Mesendoderm (in vitro differentiated cells): Measurements from ENCODE around the gene CTBP1.

Source experiments
- DNase-seq: peaks from one replicate; pipeline ENCODE4 v3.0.0; 2013
- H2AK5ac ChIP-seq: 2 replicates; pipeline ENCODE4 v1.6.1; 2013; ENCODE audit warnings: low read length, inconsistent platforms
- H2BK120ac ChIP-seq: 2 replicates; pipeline ENCODE4 v1.6.1; 2013; ENCODE audit warnings: low read depth, mild to moderate bottlenecking, low read length, moderate library complexity, mixed read lengths
- H2BK15ac ChIP-seq: replicated peaks from 2 replicates; pipeline ENCODE4 v1.6.1; 2013; ENCODE audit warnings: low read depth, mild to moderate bottlenecking, moderate library complexity
- H2BK5ac ChIP-seq: 2 replicates; pipeline ENCODE4 v1.6.1; 2013; ENCODE audit warnings: low read length, inconsistent platforms
- H3K18ac ChIP-seq: 2 replicates; pipeline ENCODE4 v1.6.1; 2013; ENCODE audit warnings: mild to moderate bottlenecking, low read length, mixed read lengths
- H3K23ac ChIP-seq: one replicate; pipeline ENCODE4 v1.6.1; 2013; ENCODE audit warnings: low read length
- H3K27ac ChIP-seq: 2 replicates; pipeline ENCODE4 v1.5.1; 2013; ENCODE audit warnings: low read depth, mild to moderate bottlenecking, inconsistent platforms, low read length, moderate library complexity
- H3K27me3 ChIP-seq: 2 replicates; pipeline ENCODE4 v1.6.1; 2013; ENCODE audit warnings: low read length, control low read depth, mild to moderate bottlenecking, inconsistent platforms; ENCODE audit not compliant: insufficient read depth, poor library complexity
- H3K36me3 ChIP-seq: 2 replicates; pipeline ENCODE4 v1.6.1; 2013; ENCODE audit warnings: low read length, inconsistent platforms; ENCODE audit not compliant: control insufficient read depth, insufficient read depth
- H3K4ac ChIP-seq: one replicate; pipeline ENCODE4 v1.6.1; 2013; ENCODE audit warnings: low read depth, mild to moderate bottlenecking, low read length, moderate library complexity
- H3K4me1 ChIP-seq: 2 replicates; pipeline ENCODE4 v1.6.1; 2013; ENCODE audit warnings: low read depth, low read length, inconsistent platforms; ENCODE audit not compliant: control insufficient read depth
- H3K4me2 ChIP-seq: 2 replicates; pipeline ENCODE4 v1.6.1; 2013; ENCODE audit warnings: low read length
- H3K4me3 ChIP-seq: 2 replicates; pipeline ENCODE4 v1.5.1; 2013; ENCODE audit warnings: mild to moderate bottlenecking, low read length
- H3K56ac ChIP-seq: one replicate; pipeline ENCODE4 v1.6.1; 2013; ENCODE audit warnings: low read length
- H3K79me1 ChIP-seq: 2 replicates; pipeline ENCODE4 v1.6.1; 2013; ENCODE audit warnings: low read length, inconsistent platforms
- H3K79me2 ChIP-seq: 2 replicates; pipeline ENCODE4 v1.6.1; 2013; ENCODE audit warnings: mild to moderate bottlenecking, low read length; ENCODE audit not compliant: control insufficient read depth, insufficient read depth
- H3K9ac ChIP-seq: 2 replicates; pipeline ENCODE4 v1.6.1; 2013; ENCODE audit warnings: low read length, inconsistent platforms
- H4K5ac ChIP-seq: one replicate; pipeline ENCODE4 v1.6.1; 2013; ENCODE audit warnings: low read length
- H4K8ac ChIP-seq: one replicate; pipeline ENCODE4 v1.6.1; 2013; ENCODE audit warnings: low read depth, mild to moderate bottlenecking, control low read depth, low read length, moderate library complexity
- WGBS: extraction: QIAGEN DNeasy Blood & Tissue Kit; methylation state at CpG from one replicate; pipeline ENCODE4 v1.1.7; 2013; ENCODE audit warnings: low lambda C conversion rate, missing lambda C conversion rate; ENCODE audit not compliant: insufficient coverage; ENCODE audit errors: extremely low coverage; 5-methylcytosine and 5-hydroxymethylcytosine counted together

CTBP1 gene

DNA sequence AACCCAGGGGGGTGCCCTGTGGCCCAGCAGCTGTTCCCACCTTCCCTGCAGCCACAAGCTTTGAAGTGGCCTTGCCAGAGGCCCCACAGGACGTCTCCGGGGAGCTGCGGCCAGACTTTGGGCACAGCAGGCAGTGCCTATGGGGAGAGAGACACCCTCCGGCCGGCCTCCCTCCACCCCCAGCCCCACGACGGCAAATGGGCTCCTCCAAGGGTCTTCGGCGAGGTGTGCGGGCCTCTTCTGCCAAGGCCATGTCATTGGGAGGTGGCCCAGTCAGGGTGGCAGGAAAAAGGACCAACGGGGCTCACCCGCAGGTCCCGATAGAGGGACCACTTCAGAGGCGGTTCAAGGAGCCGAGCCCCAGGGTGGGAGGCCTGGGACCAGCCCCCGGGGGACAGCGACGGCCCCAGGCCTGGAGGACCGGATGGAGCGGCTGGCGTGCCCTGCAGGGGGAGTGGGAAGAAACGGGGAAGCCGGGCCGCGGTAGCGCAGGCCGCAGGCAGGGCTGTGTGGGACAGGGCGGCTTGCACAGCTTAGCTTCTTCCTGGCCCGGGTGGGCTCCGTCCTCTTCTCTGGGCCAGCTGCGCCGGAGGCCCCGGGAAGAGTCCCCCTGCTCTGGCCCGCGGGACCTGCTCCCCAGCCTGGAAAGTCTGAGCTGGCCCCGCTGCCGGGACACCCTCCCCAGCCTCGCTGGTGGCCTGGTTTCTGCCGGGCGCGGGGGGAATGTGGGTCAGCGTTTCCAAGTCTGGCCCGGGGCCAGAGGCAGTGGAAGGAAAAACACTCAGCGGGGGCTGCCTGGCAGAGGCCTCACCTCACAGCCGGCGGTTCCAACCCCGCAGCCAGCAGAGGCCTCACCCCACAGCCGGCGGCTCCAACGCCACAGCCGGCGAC lies 54.7 kb downstream of the CTBP1 start:
- no peak overlapping the region for H3K27ac ChIP-seq
- H3K4me1 ChIP-seq, result no peaks in the 10 kb centered on the region
- H2BK15ac ChIP-seq, result no peak overlapping the region
- no peak overlapping the region for H3K4me3 ChIP-seq
- H3K4me2 ChIP-seq, result no peak overlapping the region
- WGBS, result no CpG with 5 or more reads among the region's 52 CpGs
- no peak overlapping the region for H4K5ac ChIP-seq
- H2BK5ac ChIP-seq, result no peak overlapping the region
- no peak overlapping the region for H2AK5ac ChIP-seq
- H3K27me3 ChIP-seq, result no peaks in the 10 kb centered on the region
- H4K8ac ChIP-seq, result no peak overlapping the region
- no peak for DNase-seq
- H3K79me2 ChIP-seq, result no peaks in the 10 kb centered on the region
- H3K79me1 ChIP-seq, result no peaks in the 10 kb centered on the region
- H3K9ac ChIP-seq, result no peak overlapping the region
- H3K36me3 ChIP-seq, result no peaks in the 10 kb centered on the region
- no peak overlapping the region for H3K18ac ChIP-seq
- H3K23ac ChIP-seq, result no peak overlapping the region
- H3K4ac ChIP-seq, result no peak overlapping the region
- no peak overlapping the region for H2BK120ac ChIP-seq
- no peak overlapping the region for H3K56ac ChIP-seq

DNA sequence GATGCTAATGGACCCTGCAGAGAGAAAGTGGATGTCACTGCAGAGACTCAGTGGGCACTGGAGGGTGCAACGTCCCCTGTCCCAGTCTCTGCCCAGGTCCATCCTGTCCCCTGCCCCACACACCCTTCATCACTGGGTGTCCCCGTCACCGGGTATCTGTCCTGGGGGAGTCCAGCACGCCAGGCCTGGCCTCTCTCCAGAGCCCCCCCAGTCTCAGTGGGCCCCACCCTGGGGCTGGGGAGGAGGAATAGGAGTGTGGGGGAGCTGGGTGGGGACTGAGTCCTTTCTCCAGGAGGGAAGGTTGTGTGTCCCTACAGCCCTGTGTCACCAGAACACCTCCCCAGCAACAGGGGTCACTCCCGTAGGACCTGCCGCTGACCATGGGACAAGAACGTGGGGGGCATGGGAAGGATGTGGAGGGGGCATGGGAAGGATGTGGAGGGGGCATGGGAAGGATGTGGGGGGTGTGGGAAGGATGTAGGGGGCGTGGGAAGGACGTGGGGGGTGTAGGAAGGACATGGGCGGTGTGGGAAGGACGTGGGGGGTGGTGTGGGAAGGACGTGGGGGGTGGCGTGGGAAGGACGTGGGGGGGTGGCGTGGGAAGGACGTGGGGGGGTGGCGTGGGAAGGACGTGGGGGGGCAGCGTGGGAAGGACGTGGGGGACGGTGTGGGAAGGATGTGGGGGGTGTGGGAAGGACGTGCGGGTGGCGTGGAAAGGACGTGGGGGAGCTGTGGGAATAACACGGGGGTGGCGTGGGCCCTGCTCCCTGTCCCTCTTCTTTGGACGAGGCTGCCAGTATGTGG lies 55.5 kb downstream of the CTBP1 start:
- Histone ChIP-seq H3K27ac (no peak overlapping the region), H4K8ac (no peak overlapping the region), H3K4me3 (no peak overlapping the region)

DNA sequence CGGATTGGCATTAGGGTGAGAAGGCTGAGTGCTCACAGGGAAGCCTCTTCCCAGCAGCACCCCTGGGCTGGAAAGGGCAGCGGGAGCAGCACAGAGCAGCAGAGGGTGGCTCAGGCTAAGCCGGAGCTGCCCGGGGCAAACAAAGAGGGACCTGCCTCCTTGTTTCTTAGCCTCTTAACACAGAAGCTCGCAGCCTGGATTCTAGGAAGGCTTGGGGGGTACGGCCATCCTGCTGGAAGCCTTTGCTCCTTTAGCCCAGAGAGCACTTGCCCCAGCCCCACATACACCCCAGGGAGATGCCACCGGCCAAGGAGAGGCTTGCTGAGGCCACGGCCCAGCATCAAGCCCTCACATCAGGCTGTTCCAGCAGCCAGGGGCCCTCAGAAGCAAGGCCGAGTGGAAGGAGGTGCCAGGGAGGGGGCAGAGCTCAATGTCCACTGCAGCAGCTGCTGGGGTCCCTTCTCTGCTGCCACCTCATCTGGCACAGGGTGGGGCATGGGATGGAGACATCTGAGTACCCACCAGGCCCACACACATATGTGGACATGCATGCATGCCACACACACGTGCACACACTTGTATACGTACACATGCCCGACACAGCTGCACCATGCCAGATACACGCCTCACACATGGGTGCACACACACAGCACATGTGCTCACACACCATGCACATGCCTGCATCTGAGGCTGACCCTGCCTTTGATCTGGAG lies 56.3 kb downstream of the CTBP1 start:
- H3K36me3 ChIP-seq, result no peaks in the 10 kb centered on the region
- no peak overlapping the region for H3K9ac ChIP-seq
- H3K56ac ChIP-seq, result no peak overlapping the region
- no peak overlapping the region for H2BK15ac ChIP-seq
- H2BK120ac ChIP-seq, result no peak overlapping the region
- H2AK5ac ChIP-seq, result no peak overlapping the region
- H3K4me2 ChIP-seq, result no peak overlapping the region
- no peak overlapping the region for H3K4ac ChIP-seq
- no peak for DNase-seq
- no peak overlapping the region for H2BK5ac ChIP-seq
- no peaks in the 10 kb centered on the region for H3K27me3 ChIP-seq
- H3K27ac ChIP-seq, result no peak overlapping the region
- H3K79me2 ChIP-seq, result no peaks in the 10 kb centered on the region
- H3K4me1 ChIP-seq, result no peaks in the 10 kb centered on the region
- H3K79me1 ChIP-seq, result no peaks in the 10 kb centered on the region
- no peak overlapping the region for H4K8ac ChIP-seq
- WGBS, result no CpG with 5 or more reads among the region's 13 CpGs
- no peak overlapping the region for H3K23ac ChIP-seq
- H4K5ac ChIP-seq, result no peak overlapping the region
- no peak overlapping the region for H3K18ac ChIP-seq
- H3K4me3 ChIP-seq, result no peak overlapping the region

More for the DNA sequence above, 55.5 kb downstream of the CTBP1 start:
- Histone ChIP-seq H2BK15ac (no peak overlapping the region), H2AK5ac (no peak overlapping the region), H2BK5ac (no peak overlapping the region), H3K4me2 (no peak overlapping the region), H3K18ac (no peak overlapping the region), H3K4ac (no peak overlapping the region), H4K5ac (no peak overlapping the region), H3K56ac (no peak overlapping the region), H3K9ac (no peak overlapping the region), H3K27me3 (no peaks in the 10 kb centered on the region), H3K4me1 (no peaks in the 10 kb centered on the region), H3K79me1 (no peaks in the 10 kb centered on the region), H2BK120ac (no peak overlapping the region), H3K36me3 (no peaks in the 10 kb centered on the region), H3K79me2 (no peaks in the 10 kb centered on the region), H3K23ac (no peak overlapping the region)
- 100% methylated on average over 2 of the region's 28 CpGs for WGBS
- no peak for DNase-seq

DNA sequence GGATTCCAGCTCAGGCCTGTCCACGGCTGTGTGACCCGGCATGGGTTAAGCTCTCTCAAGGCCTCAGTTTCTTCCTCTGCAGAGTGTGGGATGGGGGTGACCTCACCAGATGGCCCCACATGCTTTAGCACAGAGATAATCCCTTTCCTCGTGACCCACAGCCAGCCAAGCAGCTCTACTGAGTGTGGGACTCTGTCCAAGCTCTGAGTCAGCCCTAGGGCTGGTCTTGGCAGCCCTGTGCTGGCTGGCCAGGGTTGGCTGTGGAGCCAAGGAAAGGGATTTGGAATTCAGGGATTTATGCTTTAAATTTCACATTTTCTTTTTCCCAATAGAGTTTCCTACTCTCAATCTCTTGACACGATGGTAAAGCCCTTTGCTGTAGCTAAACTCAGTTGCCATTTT lies 56.8 kb downstream of the CTBP1 start:
- WGBS, result no CpG with 5 or more reads among the region's 4 CpGs
- Histone ChIP-seq H2BK5ac (no peak overlapping the region), H3K79me1 (no peaks in the 10 kb centered on the region), H2AK5ac (no peak overlapping the region), H3K56ac (no peak overlapping the region), H3K4me3 (no peak overlapping the region), H2BK120ac (no peak overlapping the region), H2BK15ac (no peak overlapping the region), H4K8ac (no peak overlapping the region), H3K27ac (no peak overlapping the region), H3K4ac (no peak overlapping the region), H3K4me2 (no peak overlapping the region), H3K9ac (no peak overlapping the region), H3K18ac (no peak overlapping the region), H3K23ac (no peak overlapping the region), H3K27me3 (no peaks in the 10 kb centered on the region), H3K79me2 (no peaks in the 10 kb centered on the region), H3K36me3 (no peaks in the 10 kb centered on the region), H3K4me1 (no peaks in the 10 kb centered on the region), H4K5ac (no peak overlapping the region)
- DNase-seq, result no peak

DNA sequence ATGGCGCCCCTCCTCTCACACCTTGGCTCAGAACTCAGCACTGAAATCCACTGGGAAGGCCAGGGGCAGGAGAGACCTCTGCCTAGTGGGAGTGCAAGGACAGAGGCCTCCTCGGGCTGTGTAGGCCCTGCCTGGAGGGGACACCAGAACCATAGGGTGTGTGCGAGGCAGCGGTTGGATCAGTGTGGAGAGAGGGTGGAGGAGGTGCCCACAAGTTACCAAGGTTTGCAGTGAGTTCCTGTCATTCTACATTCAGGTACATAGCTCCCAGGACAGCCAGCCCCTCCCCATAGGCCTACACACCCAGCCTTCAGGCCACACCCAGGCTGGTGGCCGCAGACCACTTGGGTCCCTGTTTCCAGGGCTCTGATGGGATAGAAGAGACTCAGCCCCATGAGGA lies 57.3 kb downstream of the CTBP1 start:
- H3K9ac ChIP-seq, result no peak overlapping the region
- no peaks in the 10 kb centered on the region for H3K79me1 ChIP-seq
- H3K4me1 ChIP-seq, result no peaks in the 10 kb centered on the region
- no peak overlapping the region for H2BK120ac ChIP-seq
- no peak overlapping the region for H3K4me2 ChIP-seq
- no peak overlapping the region for H3K4ac ChIP-seq
- H2AK5ac ChIP-seq, result no peak overlapping the region
- H2BK5ac ChIP-seq, result no peak overlapping the region
- no peak overlapping the region for H3K23ac ChIP-seq
- H3K18ac ChIP-seq, result no peak overlapping the region
- H3K36me3 ChIP-seq, result no peaks in the 10 kb centered on the region
- H3K4me3 ChIP-seq, result no peak overlapping the region
- H3K27ac ChIP-seq, result no peak overlapping the region
- H4K5ac ChIP-seq, result no peak overlapping the region
- no peak for DNase-seq
- no peak overlapping the region for H3K56ac ChIP-seq
- no peak overlapping the region for H4K8ac ChIP-seq
- no peaks in the 10 kb centered on the region for H3K79me2 ChIP-seq
- no CpG with 5 or more reads among the region's 5 CpGs for WGBS
- no peaks in the 10 kb centered on the region for H3K27me3 ChIP-seq
- H2BK15ac ChIP-seq, result no peak overlapping the region
